A549 (cell line): Measurements from ENCODE around the gene SENP6.

Experiments used
- BHLHE40 ChIP-seq: IDR thresholded peaks from 2 replicates; pipeline ENCODE4 v1.6.1; 2012; ENCODE audit warnings: low read depth, low read length, inconsistent platforms
- CTCF ChIP-seq: fragments of >200 bp; sonication (Bioruptor Twin); formaldehyde crosslinking; IDR thresholded peaks from 3 replicates; pipeline ENCODE4 v1.5.1; 2016
- ELK1 ChIP-seq: fragments of 150-350 bp; IDR thresholded peaks from 2 replicates; pipeline ENCODE4 v1.6.1; 2014; ENCODE audit warnings: low read depth, mild to moderate bottlenecking, low read length
- HMGXB4 ChIP-seq: fragments of 250-450 bp; sonication (Bioruptor Pico); IDR thresholded peaks from 2 replicates; pipeline ENCODE4 v1.5.0; 2021; ENCODE audit warnings: mild to moderate bottlenecking, moderate library complexity, borderline replicate concordance
- HOXA7 ChIP-seq: fragments of 250-450 bp; sonication (Bioruptor Pico); IDR thresholded peaks from 2 replicates; pipeline ENCODE4 v1.5.0; 2020; ENCODE audit warnings: mild to moderate bottlenecking, moderate library complexity
- JUNB ChIP-seq: fragments of >200 bp; sonication (Bioruptor Twin); formaldehyde crosslinking; IDR thresholded peaks from 2 replicates; pipeline ENCODE4 v1.6.1; 2016
- MAZ ChIP-seq: fragments of 150-350 bp; IDR thresholded peaks from 2 replicates; pipeline ENCODE4 v1.6.1; 2014; ENCODE audit warnings: antibody characterized with exemption, low read depth, low read length, borderline replicate concordance
- PBX3 ChIP-seq: IDR thresholded peaks from 2 replicates; pipeline ENCODE4 v1.6.1; 2012
- POLR2A ChIP-seq: IDR thresholded peaks from 2 replicates; pipeline ENCODE4 v1.6.1; 2012; ENCODE audit warnings: mild to moderate bottlenecking, low read length
- REST ChIP-seq: fragments of 200-600 bp; sonication (generic); IDR thresholded peaks from 2 replicates; pipeline ENCODE4 v1.6.1; 2016; ENCODE audit warnings: antibody characterized with exemption, mild to moderate bottlenecking, moderate library complexity
- SREBF2 ChIP-seq: fragments of 450-650 bp; IDR thresholded peaks from 2 replicates; pipeline ENCODE4 v1.6.1; 2014; ENCODE audit warnings: mild to moderate bottlenecking, moderate library complexity
- TP53 ChIP-seq: fragments of 250-450 bp; sonication (Bioruptor Pico); IDR thresholded peaks from 2 replicates; pipeline ENCODE4 v1.5.0; 2021; ENCODE audit warnings: mild to moderate bottlenecking, moderate library complexity

GRCh38 chr6:75743971-75744370, 142.3 kb downstream of the SENP6 start:
- TF ChIP-seq CTCF, result no peak
- TF ChIP-seq MAZ, result no peak
- no peak for TF ChIP-seq BHLHE40
- no peak for TF ChIP-seq PBX3
- no peak for TF ChIP-seq JUNB
- TF ChIP-seq HOXA7 (CRISPR knock-in tag), result no peak
- no peak for TF ChIP-seq POLR2A
- no peak for TF ChIP-seq ELK1
- TF ChIP-seq SREBF2, result no peak
- no peak for TF ChIP-seq TP53 (CRISPR knock-in tag)
- no peak for TF ChIP-seq HMGXB4
- TF ChIP-seq REST, result no peak
